WTC11 (cell line): ENCODE results near the gene CDC25B.

Experiments
- CTCF ChIP-seq: fragments of 200-600 bp; IDR thresholded peaks from 2 replicates; pipeline ENCODE4 v1.8.0; 2022; ENCODE audit warnings: antibody characterized with exemption
- ELF4 ChIP-seq: sonication (generic); formaldehyde crosslinking; IDR thresholded peaks from 2 replicates; pipeline ENCODE4 v1.8.1; 2022; ENCODE audit warnings: low read depth, mild to moderate bottlenecking, moderate library complexity, missing genetic modification reagents
- KAT7 ChIP-seq: sonication (generic); formaldehyde crosslinking; IDR thresholded peaks from 2 replicates; pipeline ENCODE4 v1.8.1; 2023; ENCODE audit warnings: missing genetic modification reagents, mild to moderate bottlenecking, borderline replicate concordance
- NFYB ChIP-seq: sonication (generic); formaldehyde crosslinking; conservative IDR thresholded peaks from 2 replicates; pipeline ENCODE4 v1.8.0; 2022; ENCODE audit warnings: low read depth, missing genetic modification reagents
- USF2 ChIP-seq: sonication (generic); formaldehyde crosslinking; IDR thresholded peaks from 2 replicates; pipeline ENCODE4 v1.8.1; 2023; ENCODE audit warnings: mild to moderate bottlenecking, missing genetic modification reagents, moderate library complexity

- TF ChIP-seq CTCF (no peak), KAT7 (CRISPR knock-in tag) (no peak), NFYB (CRISPR knock-in tag) (no peak), ELF4 (no peak), USF2 (CRISPR knock-in tag) (no peak)
Measured at GRCh38 chr20:3813848-3814581, 17.9 kb downstream of the CDC25B start.
